Umbilical cord (tissue), 2 donors: ENCODE measurements around the gene KRT8. TPM values are rescaled to one million over a fixed set of nuclear protein-coding genes. Genes with fewer than 3 reads are reported as not detected.

ENCODE experiments used
- DNase-seq: peaks from one replicate; pipeline ENCODE4 v3.0.0-alpha.2; 2015; ENCODE audit warnings: low spot score
- total RNA-seq: library from RNA; depleted of rRNA; stranded (reverse); fragments of >200 nt; gene quantifications from one replicate; pipeline ENCODE4 v1.2.3, GENCODE V29; 2014; ENCODE audit warnings: low replicate concordance; ENCODE audit not compliant: insufficient read depth

Gene KRT8
- 94.6 TPM for total RNA-seq

DNA sequence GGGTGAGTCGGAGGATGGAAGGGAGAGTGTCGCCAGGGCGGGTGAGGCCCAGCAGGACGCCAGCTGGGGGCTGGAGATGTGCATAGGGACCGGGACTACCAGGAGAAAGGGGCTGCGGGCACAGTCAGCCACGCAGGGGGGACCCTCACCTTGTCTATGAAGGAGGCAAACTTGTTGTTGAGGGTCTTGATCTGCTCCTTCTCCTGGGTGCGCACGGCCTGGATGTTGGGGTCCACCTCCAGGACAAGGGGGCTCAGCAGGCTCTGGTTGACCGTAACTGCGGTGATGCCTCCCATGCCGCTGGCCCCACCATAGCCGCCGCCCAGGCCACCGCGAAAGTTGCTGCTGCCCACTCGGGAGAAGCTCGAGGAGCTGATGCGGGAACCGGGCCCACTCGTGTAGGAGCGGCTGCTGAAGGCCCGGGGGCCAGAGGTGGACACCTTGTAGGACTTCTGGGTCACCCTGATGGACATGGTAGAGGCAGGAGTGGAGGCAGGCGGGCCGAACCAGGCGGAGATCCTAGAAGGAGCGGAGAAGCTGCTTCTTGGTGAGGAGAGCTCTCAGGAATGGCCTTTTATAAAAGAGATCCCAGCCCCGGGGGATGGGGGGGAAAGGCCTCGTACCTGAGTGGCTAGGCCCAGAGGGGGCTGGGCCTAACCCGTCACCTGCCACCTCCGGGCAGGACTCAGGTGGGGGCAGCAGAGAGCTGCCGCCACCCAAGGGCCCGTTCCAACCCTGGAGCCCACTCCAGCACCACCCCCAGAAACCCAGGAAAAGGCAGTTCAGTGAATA lies at the start of gene KRT8:
Gene KRT8, minus strand, starts transcription at position 568 of the 792 bp plus-strand sequence. Its CDS starts 95 bp downstream, at position 473.
- peak; percentile 84 for DNase-seq

DNA sequence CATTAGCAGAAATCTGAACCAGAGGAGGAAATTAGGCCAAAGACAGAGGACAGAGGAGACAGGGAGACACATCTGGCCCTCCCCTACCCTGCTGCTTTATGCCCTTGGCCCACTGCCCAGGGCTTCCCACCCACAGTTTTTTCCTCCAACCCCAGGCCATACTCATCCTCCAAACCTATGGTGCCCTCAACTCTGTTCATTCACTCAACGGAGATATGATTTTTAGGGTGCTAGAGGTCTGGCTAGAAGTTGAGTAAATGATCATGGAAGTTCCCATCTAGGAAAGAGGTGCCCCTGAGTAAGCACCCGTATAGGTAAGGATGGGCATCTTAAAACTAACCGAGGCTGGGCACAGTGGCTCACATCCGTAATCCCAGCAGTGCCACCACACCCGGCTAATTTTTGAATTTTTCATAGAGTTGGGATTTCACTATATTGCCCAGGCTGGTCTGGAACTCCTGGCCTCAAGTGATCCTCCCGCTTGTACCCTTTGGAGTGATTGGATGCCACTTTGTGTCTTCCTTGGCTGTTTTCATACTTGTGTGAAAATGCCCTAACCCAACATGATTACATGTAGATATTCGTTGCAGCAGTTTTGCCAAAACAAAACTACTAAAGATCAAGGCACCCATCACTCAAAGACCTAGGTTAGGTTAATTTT lies 48.4 kb upstream of the KRT8 start:
- no peak for DNase-seq

DNA sequence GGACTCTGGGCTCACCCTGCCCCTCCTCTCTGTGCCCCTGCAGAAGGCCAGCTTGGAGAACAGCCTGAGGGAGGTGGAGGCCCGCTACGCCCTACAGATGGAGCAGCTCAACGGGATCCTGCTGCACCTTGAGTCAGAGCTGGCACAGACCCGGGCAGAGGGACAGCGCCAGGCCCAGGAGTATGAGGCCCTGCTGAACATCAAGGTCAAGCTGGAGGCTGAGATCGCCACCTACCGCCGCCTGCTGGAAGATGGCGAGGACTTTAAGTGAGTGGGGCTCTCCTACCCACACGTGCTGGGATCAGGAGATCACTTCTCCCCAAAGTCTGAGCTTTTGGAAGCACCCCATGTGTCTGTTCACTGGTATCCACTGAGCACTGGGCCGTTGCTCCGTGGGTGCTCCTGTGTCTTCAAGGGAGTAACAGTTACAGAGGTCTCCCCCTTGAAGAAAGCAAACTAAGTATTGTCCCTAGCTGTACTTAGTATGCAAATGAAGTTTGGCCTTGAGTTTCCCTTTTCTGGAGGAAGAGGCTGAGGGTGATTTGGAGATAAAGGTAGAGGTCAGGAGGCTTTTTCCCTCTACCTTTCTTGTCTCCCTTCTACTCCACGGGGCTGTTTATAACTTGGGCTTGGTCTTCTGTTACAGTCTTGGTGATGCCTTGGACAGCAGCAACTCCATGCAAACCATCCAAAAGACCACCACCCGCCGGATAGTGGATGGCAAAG lies 47.4 kb upstream of the KRT8 start:
- no peak for DNase-seq

DNA sequence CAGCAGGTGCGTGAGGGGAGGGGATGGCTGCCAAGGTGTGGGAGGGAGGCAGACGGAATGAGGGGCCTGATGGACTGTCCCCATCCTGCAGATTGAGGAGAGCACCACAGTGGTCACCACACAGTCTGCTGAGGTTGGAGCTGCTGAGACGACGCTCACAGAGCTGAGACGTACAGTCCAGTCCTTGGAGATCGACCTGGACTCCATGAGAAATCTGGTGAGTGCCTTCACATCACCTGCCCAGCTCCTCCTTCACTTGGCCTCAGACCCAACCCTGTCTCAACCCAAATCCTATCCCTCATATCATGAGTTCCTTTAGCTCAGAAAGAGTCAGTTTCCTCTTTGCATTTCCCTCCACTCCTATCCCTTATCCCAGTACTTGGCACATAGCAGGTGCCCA lies 46.8 kb upstream of the KRT8 start:
- DNase-seq = no peak

DNA sequence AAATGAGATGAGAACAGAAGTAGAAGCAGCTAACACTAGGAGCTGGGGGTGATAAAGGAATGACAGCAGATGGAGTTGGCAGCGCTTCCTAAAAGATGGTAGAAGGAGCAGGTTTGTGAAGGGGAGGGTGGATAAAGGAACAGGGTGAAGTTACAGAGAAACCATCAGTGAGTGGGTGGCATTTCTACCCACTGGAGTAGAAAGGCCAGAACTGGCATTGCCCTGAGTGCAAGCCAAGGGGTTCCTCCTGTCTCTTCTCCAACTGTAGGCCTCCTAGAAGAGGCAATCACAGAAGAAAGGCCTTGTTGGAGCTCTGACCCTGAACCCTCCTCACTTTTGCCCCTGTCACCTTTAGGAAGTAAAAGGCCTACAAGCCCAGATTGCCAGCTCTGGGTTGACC lies 46.2 kb upstream of the KRT8 start:
- no peak for DNase-seq

DNA sequence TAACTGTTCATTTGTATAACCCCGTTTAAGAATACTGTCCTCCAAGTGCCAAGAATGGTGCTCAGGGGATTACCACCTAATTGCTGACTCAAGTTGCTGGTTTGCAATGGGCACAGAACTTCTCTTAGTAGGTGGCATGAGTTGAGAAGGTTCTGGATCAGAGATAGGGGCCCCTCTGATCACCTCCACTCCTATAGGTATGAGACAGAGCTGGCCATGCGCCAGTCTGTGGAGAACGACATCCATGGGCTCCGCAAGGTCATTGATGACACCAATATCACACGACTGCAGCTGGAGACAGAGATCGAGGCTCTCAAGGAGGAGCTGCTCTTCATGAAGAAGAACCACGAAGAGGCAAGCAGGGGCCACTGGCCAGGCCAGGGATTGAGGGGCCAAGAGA lies 45.7 kb upstream of the KRT8 start:
- DNase-seq = no peak

DNA sequence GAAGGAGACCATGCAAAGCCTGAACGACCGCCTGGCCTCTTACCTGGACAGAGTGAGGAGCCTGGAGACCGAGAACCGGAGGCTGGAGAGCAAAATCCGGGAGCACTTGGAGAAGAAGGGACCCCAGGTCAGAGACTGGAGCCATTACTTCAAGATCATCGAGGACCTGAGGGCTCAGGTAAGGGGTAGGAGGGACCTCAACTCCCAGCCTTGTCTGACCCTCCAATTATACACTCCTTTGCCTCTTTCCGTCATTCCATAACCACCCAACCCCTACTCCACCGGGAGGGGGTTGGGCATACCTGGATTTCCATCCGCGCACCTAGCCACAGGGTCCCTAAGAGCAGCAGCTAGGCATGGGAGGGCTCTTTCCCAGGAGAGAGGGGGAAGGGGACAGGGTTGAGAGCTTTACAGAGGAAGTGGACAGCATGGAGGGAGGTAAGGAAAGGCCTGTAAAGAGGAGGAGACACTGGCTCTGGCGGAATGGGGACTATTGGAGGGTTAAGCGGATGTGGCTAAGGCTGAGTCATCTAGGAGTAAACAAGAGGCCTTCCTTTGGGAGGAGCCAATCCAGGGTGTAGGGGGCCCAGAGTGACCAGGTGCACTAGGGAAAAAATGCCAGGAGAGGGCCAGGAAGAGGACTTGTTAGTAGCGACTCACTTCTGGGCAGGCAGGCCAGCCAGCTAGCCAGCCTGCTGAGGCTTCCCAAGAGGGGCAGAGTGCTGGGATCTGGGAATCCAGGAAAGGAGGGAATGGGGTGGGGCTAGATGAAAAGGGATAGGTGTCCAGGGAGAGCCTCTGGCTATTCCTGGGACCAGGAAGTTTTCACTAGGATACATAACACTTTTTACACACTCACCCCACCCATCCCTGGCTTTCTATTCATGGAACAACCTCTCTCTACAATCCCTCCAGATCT lies 44.8 kb upstream of the KRT8 start:
- DNase-seq = peak; percentile 71

DNA sequence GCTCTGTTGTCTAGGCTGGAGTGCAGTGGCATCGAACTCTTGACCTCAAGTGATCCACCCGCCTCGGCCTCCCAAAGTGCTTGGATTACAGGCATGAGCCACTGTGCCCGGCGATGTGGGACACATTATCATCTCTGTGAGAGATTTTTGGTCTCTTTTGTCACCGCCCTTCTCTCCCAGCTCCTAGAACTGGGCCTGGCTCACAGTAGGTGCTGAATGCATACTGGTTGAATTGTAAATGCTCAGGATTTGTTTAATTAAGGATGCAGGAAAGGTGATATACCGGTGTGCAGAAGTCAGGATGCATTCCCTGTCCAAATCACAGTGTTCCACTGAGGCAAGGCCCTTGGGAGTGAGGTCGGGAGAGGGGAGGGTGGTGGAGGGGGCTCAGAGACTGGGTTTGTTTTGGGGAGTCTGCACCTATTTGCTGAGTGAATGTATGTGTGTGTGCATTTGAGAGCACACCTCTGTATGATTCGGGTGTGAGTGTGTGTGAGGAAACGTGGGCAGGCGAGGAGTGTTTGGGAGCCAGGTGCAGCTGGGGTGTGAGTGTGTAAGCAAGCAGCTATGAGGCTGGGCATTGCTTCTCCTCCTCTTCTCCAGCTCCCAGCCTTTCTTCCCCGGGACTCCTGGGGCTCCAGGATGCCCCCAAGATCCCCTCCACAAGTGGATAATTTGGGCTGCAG lies 43.0 kb upstream of the KRT8 start:
- no peak for DNase-seq

DNA sequence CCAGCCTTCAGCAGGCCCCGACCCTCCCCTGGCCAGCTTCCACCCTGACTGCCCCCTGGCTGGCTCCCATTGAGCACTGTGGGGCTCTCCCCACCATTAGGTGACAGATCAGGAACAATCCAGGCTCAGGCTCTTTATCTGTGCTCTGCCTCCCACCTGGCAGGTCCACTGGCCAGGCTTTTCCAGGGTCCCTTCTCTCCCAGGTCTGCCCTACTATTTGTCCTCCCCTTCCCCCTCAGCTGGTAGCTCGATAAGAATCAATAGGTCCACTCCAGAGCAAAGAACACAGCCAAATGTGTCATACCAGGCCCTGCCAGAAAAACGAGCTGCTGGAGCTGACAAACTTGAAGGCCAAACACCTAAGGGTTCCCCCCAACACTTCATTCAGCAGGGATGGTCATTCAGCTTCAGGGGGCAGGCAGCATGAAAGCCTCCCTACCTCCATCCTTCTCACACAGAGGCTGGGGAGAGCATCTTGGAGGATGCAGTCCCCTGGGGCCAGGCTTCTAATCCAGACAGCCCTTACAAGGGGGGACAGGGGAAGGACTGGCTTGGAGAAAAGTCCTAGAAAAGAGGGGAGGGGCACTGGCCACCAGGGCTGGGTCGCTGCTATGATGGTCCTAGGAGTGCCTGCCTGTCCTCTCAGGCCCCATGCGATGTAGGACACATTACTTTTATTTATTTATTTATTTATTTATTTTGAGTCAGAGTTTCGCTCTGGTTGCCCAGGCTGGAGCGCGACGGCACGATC lies 42.1 kb upstream of the KRT8 start:
- DNase-seq = no peak

DNA sequence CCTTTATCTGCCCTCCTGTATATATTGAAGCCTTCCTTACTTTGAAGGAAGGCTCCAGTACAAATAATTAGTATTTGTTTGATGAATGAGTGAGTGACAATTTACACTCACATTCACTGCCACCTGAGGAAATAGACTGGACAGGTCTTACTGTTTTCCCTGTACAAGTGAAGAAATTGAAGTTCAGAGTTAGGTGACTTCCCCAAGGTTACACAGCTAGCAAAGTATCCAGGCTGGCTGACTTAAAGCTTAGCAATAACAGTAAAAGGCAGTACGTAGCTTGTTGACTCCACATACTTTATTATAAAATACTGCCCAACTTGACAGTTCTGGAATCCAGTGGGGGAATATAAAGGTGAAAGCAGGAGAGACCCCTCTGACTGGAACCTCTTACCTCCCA lies 41.5 kb upstream of the KRT8 start:
- no peak for DNase-seq

DNA sequence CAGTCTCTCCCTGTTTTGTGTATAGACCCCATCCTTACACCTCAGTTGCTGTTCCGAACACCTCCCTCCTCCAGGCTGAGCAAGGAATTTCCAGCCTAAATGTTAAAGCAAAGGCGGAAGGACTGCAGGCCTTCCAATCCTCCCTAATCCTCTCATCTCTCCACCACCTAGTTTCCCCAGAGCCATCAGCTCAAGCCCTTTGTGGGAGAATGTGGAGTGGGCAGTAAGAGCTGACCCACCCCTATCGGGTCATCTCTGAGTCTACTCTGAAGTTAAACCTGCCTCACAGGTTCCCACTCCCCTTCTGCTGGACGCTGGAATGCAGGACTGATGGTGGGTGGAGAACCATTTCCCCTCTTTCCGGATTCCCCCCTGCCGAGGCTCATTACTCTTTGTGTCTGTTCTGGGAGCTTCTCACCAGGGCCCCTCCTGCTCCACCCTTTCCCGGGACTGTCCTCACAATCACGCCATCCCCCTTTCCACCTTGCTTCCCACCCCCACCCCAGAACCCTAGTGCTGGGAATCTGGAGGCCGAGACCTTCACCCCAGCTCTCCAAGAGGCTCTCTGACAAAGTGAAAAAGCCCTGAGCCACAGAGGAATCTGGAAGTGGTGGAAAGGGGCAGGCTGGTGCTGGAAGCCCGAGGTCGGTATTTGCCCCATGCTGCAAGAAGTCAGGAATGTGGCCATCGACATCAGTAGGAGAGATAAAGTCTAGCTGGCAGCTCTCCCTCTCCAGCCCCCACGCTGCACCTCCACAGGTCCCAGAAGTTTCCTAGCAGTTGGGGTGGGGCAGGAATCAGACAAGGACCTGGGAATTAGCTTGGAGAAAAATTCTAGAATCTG lies 40.7 kb upstream of the KRT8 start:
- peak; percentile 67 for DNase-seq

DNA sequence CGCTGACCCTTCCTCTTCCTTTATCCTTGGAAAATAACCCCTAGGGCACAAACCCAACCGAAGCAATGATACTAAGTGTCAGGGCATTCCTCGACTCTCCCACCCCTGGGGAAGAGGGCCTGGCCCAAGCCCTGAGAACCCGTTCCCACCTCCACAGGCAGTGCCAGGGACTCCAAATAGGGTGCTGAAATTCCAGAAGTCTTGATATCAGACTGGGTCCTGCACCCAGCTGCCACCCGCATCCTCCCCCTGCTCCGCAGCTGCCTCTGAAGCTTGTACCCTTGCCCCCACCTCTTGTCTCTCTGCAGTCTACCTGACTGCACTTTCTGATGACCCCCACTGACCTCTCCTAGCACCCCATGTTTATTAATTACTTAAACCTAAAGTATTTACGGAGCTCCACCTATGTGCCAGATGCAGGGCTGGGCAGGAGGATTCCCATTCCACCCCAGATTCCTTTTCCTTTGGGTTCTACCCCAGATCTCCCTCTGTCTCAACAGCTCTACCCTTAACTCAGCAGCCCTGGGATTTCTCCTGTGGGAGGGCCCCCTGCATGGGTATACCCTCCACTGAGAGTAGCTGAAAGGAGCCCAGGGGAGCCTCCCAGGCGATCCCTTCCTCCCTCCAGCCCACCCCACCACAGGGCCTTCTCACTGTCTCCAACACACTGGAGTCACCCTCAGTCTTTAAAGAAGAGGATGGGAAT lies 40.0 kb upstream of the KRT8 start:
- DNase-seq = no peak

DNA sequence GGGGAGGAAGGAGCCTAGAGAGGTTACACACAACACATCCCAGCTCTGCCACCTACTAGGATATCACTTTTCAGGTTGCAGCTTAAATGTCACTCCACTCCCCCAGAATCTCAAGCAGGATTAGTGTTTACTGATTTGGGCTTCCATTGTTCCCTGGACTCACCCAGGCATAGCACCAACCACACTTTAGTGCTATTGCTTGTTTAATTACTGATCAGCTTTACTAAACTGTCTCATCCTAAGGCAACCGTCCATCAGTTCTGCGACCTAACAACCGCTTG lies 38.0 kb upstream of the KRT8 start:
- DNase-seq = no peak

DNA sequence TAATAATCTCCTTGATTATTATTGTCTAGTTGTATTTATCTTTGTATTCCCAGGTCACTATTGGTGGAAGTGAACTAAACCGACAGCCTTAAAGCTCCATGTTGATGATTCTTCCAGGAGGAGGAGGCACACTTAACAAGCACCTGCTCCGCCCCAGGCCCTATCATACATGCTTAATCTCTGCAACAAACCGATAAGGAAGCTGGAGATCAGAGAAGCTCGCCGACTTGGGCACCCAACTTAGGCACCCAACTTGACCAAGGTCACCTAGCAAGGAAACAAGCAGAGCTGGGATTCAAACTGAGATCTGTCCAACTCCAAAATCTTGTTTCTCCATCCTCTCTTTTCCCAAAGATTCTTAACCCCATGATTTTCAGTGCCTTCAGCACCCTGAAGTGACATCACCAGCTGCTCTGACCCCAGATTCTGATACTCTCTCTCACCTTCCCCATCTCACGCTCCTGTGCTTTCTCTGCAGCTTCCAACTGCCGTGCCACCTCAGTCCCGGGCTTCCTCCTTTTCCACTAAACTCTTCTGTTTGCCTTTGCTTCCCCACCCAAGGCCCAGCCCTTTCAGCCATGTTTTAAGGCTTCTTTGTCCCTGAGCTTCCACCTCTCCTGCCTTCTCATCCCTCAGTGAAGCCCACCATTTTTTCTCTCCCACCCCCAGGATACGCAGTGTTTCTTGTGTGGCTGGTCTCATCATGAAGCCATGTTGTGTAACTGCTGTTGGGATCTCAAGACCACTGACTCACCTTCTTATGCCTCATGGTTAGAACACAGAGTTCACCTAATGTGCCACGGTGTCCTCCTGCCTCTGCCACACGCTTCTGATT lies 37.4 kb upstream of the KRT8 start:
- no peak for DNase-seq

DNA sequence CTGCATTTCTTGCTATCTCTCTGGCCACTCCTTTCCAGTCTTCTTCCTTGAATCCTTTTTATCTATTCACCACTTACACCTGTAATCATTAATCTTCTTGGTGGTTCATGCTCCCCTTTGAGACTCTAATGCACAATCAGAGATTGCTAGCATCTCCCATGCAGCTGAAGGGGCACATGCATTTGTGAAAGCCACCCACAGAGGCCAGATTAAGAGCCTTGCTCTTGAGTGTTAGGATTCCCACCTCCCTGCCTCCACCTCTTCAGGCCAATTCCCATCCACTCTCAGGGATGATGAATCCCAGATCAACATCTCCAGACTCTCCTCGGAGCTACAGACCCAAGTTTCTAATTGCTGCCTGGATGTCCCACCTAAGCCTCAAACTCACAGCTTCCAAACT lies 24.7 kb upstream of the KRT8 start:
- no peak for DNase-seq

DNA sequence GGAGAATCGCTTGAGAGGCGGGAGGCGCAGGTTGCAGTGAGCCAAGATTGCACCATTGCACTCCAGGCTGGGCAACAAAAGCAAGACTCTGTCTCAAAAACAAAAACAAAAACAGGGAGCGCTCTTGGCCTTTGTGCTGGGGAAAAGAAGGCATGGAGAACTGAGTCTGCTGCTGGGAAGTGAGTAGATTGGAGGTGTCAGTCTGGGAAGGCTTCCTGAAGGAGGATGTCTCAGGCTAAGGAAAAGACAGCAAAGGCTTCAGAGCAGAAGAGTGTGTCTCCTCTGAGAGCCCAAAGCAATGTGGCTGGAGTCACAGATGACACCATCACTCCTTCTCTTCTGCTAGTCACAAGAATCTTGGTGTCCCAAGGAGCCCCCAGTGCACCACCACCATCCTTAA lies 23.1 kb upstream of the KRT8 start:
- DNase-seq = no peak

DNA sequence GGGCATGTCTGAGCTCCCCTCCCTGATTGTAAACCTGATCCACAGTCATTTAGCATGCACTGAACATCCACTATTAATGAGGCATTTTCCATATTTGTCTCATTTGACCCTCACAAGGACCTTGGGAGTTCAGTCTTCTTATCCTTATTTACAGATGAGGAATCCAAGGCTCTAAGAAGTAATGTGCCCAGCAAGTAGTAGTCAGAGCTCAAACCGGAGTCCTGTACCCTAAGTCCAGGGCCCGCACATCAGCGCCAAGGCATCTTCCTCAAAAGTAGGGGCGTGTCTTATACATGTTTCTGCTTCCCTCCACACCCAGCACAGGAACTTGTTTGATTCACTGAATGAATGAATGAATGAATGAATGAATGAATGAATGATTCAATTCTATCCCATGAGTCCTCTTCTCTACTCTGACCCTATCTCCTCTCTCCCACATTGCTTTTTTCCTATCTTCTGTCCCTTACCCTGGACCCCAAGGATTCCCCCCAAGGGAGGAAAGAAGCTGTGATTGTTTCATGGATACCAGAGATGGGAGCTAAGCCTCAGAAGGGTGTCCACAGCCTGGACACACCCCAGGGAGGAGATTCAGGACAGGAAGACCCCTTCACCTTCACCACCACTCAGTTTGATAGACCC lies 21.8 kb upstream of the KRT8 start:
- no peak for DNase-seq
